ENCODE results near the gene MARK3.
"Not testable (repeated sequence)": the region's sequence is repeated elsewhere in the genome, so short reads cannot be mapped to it uniquely, and the experiment has no call there.

MARK3 gene

DNA sequence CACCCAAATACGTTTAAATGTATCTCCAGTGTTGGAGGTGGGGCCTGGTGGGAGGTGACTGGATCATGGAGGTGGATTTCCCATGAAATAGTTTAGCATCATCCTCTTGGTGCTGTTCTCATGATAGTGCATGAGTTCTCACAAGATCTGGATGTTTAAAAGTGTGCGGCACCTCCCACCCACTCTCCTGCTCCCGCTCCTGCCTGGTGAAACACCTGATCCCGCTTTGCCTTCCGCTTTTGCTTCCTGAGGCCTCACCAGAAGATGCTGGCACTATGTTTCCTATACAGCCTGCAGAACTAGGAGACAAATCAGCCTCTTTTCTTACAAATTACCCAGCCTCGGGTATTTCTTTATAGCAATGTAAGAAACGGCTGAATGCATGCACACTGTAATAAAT, 31.1 kb upstream of the MARK3 start:
- Histone ChIP-seq H3K4me2 (ENCODE audit: low read length) (no peak overlapping the region), H3K9ac (no peak overlapping the region), H3K27me3 (ENCODE audit: control insufficient read depth, insufficient read depth, low read length) (no peaks in the 10 kb centered on the region), H3K4me1 (no peaks in the 10 kb centered on the region), H3K36me3 (ENCODE audit: control insufficient read depth, insufficient read depth, low read length) (no peaks in the 10 kb centered on the region), H3K27ac (no peak overlapping the region), H3K9me3 (ENCODE audit: control insufficient read depth, low read length) (no peaks in the 10 kb centered on the region), H3K79me2 (no peaks in the 10 kb centered on the region), H3K4me3 (ENCODE audit: low read depth, low read length) (no peak overlapping the region), H2AFZ (no peak overlapping the region)
- TF ChIP-seq, protein P1, sequence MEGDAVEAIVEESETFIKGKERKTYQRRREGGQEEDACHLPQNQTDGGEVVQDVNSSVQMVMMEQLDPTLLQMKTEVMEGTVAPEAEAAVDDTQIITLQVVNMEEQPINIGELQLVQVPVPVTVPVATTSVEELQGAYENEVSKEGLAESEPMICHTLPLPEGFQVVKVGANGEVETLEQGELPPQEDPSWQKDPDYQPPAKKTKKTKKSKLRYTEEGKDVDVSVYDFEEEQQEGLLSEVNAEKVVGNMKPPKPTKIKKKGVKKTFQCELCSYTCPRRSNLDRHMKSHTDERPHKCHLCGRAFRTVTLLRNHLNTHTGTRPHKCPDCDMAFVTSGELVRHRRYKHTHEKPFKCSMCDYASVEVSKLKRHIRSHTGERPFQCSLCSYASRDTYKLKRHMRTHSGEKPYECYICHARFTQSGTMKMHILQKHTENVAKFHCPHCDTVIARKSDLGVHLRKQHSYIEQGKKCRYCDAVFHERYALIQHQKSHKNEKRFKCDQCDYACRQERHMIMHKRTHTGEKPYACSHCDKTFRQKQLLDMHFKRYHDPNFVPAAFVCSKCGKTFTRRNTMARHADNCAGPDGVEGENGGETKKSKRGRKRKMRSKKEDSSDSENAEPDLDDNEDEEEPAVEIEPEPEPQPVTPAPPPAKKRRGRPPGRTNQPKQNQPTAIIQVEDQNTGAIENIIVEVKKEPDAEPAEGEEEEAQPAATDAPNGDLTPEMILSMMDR (IDR thresholded peaks at IDR 0.05): no peak

DNA sequence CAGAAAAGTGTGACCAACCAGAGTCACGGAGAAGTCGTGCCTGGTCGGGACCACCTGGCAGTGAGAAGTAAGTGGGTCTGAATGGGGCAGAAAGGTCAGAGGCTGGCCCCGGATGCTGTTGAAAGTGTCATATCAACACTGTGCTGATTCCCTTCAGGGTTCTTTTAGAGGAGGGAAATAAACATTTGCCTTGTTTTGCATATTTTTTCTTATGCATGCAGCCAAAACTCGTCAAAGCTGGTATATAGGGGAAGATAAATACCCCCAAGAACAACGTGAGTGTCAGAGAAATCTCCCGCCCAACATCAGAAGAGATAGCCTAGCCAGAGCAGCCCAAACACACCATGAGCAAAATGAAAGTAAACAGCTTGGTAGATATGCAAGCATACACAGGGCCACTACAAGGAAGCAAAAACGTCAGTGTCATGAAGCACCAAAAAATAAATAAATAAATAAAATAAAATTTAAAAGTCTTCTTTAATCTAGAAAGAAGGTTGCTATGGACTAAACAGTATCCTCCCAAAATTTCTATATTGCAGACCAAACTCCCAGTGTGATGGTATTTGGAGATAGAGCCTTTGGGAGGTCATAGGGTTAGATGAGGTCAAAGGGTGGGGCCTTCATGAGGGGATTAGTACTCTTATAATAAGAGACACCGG, 29.1 kb upstream of the MARK3 start:
- Histone ChIP-seq H3K9me3 (ENCODE audit: control insufficient read depth, low read length) (no peaks in the 10 kb centered on the region), H3K79me2 (no peaks in the 10 kb centered on the region), H3K36me3 (ENCODE audit: control insufficient read depth, insufficient read depth, low read length) (no peaks in the 10 kb centered on the region), H3K27ac (no peak overlapping the region), H3K27me3 (ENCODE audit: control insufficient read depth, insufficient read depth, low read length) (no peaks in the 10 kb centered on the region), H3K4me3 (ENCODE audit: low read depth, low read length) (no peak overlapping the region), H2AFZ (no peak overlapping the region), H3K4me1 (no peaks in the 10 kb centered on the region), H3K9ac (no peak overlapping the region), H3K4me2 (ENCODE audit: low read length) (no peak overlapping the region)
- TF ChIP-seq, protein P1 (IDR thresholded peaks at IDR 0.05): no peak

- not testable (repeated sequence) for H2AFZ ChIP-seq; H3K9ac ChIP-seq; H3K79me2 ChIP-seq; H3K27ac ChIP-seq; H3K9me3 ChIP-seq (ENCODE audit: control insufficient read depth, low read length); H3K27me3 ChIP-seq (ENCODE audit: control insufficient read depth, insufficient read depth, low read length); H3K4me3 ChIP-seq (ENCODE audit: low read depth, low read length); H3K36me3 ChIP-seq (ENCODE audit: control insufficient read depth, insufficient read depth, low read length); H3K4me2 ChIP-seq (ENCODE audit: low read length); H3K4me1 ChIP-seq
These were observed 27.7 kb upstream of the MARK3 start for GRCh38 chr14:103357552-103357951.

- H3K4me2 ChIP-seq (ENCODE audit: low read length): no peak overlapping the region
- H2AFZ ChIP-seq: no peak overlapping the region
- H3K4me3 ChIP-seq (ENCODE audit: low read depth, low read length): no peak overlapping the region
- no peaks in the 10 kb centered on the region for H3K36me3 ChIP-seq (ENCODE audit: control insufficient read depth, insufficient read depth, low read length)
- no peak overlapping the region for H3K27ac ChIP-seq
- H3K4me1 ChIP-seq: no peaks in the 10 kb centered on the region
- TF ChIP-seq, protein P1 (IDR thresholded peaks at IDR 0.05): no peak
- H3K79me2 ChIP-seq: no peaks in the 10 kb centered on the region
- H3K9me3 ChIP-seq (ENCODE audit: control insufficient read depth, low read length): no peaks in the 10 kb centered on the region
- H3K9ac ChIP-seq: no peak overlapping the region
- H3K27me3 ChIP-seq (ENCODE audit: control insufficient read depth, insufficient read depth, low read length): no peaks in the 10 kb centered on the region
These were observed 24.7 kb upstream of the MARK3 start for GRCh38 chr14:103360548-103360947.

DNA sequence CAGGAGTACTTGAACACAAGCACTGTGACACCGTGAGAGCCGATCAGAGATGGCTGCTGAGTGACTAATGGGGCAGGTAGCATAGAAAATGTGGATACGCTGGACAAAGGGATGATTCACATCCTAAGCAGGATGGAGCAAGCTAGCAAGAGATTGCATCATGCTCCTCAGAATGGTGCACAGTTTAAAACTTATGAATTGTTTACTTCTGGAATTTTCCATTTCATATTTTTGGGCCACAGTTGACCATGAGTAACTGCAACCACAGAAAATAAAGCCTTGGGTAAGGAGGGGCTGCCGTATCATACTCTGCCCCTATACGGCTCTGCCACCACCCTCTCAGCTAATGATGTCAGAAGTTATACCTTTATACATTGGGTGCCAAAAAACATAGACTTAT, 23.3 kb upstream of the MARK3 start:
- Histone ChIP-seq H3K4me1 (no peaks in the 10 kb centered on the region), H3K9me3 (ENCODE audit: control insufficient read depth, low read length) (no peaks in the 10 kb centered on the region), H3K4me2 (ENCODE audit: low read length) (no peak overlapping the region), H3K4me3 (ENCODE audit: low read depth, low read length) (no peak overlapping the region), H3K27ac (no peak overlapping the region), H3K79me2 (no peaks in the 10 kb centered on the region), H3K36me3 (ENCODE audit: control insufficient read depth, insufficient read depth, low read length) (no peaks in the 10 kb centered on the region), H3K27me3 (ENCODE audit: control insufficient read depth, insufficient read depth, low read length) (no peaks in the 10 kb centered on the region), H2AFZ (no peak overlapping the region), H3K9ac (no peak overlapping the region)
- TF ChIP-seq, protein P1 (IDR thresholded peaks at IDR 0.05): no peak

All from parathyroid adenoma (tissue), 2 donors.